HepG2 (cell line): ENCODE results near the gene NPIPB5. TPM values are rescaled to one million over a fixed set of nuclear protein-coding genes. Genes with fewer than 3 reads are reported as not detected.
"Not testable (repeated sequence)": the region's sequence is repeated elsewhere in the genome, so short reads cannot be mapped to it uniquely, and the experiment has no call there.

Experiments
- ATAC-seq: fragments of 200-7000 bp; cut with Tn5 transposase; 3 replicates; pipeline ENCODE4 v1.9.1; 2020; ENCODE audit warnings: mild to moderate bottlenecking, moderate library complexity
- BruUV-seq: library from RNA; stranded (reverse); fragments of 400-500 nt; replicated peaks from 2 replicates; lab custom pipeline; 2021; lab: Mats Ljungman, UMichigan
- CTCF ChIA-PET: fragments of 300-600 bp; formaldehyde crosslinking; extraction: SDS; loops from one replicate; lab custom pipeline; 2021; ENCODE audit warnings: low total read pairs, inconsistent platforms, low intra/inter-chr PET ratio; lab: Yijun Ruan, JAX
- POLR2A ChIA-PET: fragments of 350-600 bp; sonication (Branson Sonifier 250); formaldehyde crosslinking; loops from one replicate; lab custom pipeline; 2020; ENCODE audit warnings: antibody characterized with exemption, inconsistent platforms; lab: Yijun Ruan, JAX
- DNase-seq: peaks from one replicate; pipeline ENCODE4 v3.0.0-alpha.2; 2015; ENCODE audit warnings: low spot score
- FAIRE-seq: peaks from 3 replicates; lab custom pipeline; 2011; peaks lifted over from hg19 to GRCh38; lab: Jason Lieb, UNC
- H2AFZ ChIP-seq: one replicate; pipeline ENCODE4 v1.6.1; 2011; ENCODE audit warnings: low read length, inconsistent platforms
- H3K27ac ChIP-seq: fragments of 300-600 bp; 3 replicates; pipeline ENCODE4 v1.8.0; 2011; ENCODE audit warnings: mixed run types, mild to moderate bottlenecking, mixed read lengths, low read length, inconsistent platforms; ENCODE audit not compliant: insufficient read depth; ENCODE audit errors: extremely low read length
- H3K27me3 ChIP-seq, 2 experiments: fragments of 200-600 bp in 1 of 2; 2 replicates in 1 of 2; 3 replicates in 1 of 2; pipeline versions ENCODE4 v1.6.0 to v1.8.0; 2011; ENCODE audit warnings: low read length in 2 of 2, mild to moderate bottlenecking in 2 of 2, moderate library complexity in 2 of 2, inconsistent platforms in 1 of 2; ENCODE audit not compliant: insufficient read depth in 2 of 2, control insufficient read depth in 1 of 2
- H3K36me3 ChIP-seq, 2 experiments: fragments of 200-600 bp in 1 of 2; replicated peaks in 1 of 2; 2 replicates in 1 of 2; 3 replicates in 1 of 2; pipeline versions ENCODE4 v1.5.1 to v1.8.0; 2011; ENCODE audit warnings: low read length in 2 of 2, inconsistent platforms in 1 of 2; ENCODE audit not compliant: insufficient read depth in 2 of 2, control insufficient read depth in 1 of 2
- H3K4me1 ChIP-seq: 2 replicates; pipeline ENCODE4 v1.5.1; 2012; ENCODE audit warnings: low read length, inconsistent platforms; ENCODE audit not compliant: insufficient read depth
- H3K4me2 ChIP-seq: 2 replicates; pipeline ENCODE4 v1.6.0; 2011; ENCODE audit warnings: low read depth, low read length, inconsistent platforms
- H3K4me3 ChIP-seq, 3 experiments: fragments of 200-600 bp in 1 of 3; sonication (generic), shearing (Covaris generic) in 1 of 3; replicated peaks in 1 of 3; 2 replicates each; pipeline ENCODE4 v1.5.1; 2011 to 2016; ENCODE audit warnings: low read length in 3 of 3, inconsistent platforms in 2 of 3, low read depth in 2 of 3, mild to moderate bottlenecking in 2 of 3, control low read depth in 1 of 3, mixed read lengths in 1 of 3; ENCODE audit not compliant: insufficient read depth in 1 of 3
- H3K79me2 ChIP-seq: one replicate; pipeline ENCODE4 v1.6.1; 2011; ENCODE audit warnings: low read length, inconsistent platforms; ENCODE audit not compliant: insufficient read depth
- H3K9ac ChIP-seq: 2 replicates; pipeline ENCODE4 v1.6.0; 2011; ENCODE audit warnings: mild to moderate bottlenecking, low read depth, low read length, inconsistent platforms; ENCODE audit not compliant: insufficient read depth
- H3K9me3 ChIP-seq: 2 replicates; pipeline ENCODE4 v1.5.1; 2012; ENCODE audit warnings: mild to moderate bottlenecking, low read length
- H4K20me1 ChIP-seq: 2 replicates; pipeline ENCODE4 v1.6.0; 2011; ENCODE audit warnings: inconsistent platforms, mild to moderate bottlenecking, low read length, moderate library complexity; ENCODE audit not compliant: insufficient read depth
- NFRKB ChIP-seq: fragments of 450-650 bp; IDR thresholded peaks from 2 replicates; pipeline ENCODE4 v1.6.1; 2017
- NR2F6 ChIP-seq, 2 experiments: IDR thresholded peaks; 2 replicates each; pipeline ENCODE4 v1.6.1; 2016; ENCODE audit warnings: antibody characterized with exemption in 1 of 2, mild to moderate bottlenecking in 1 of 2
- POLR2G ChIP-seq: fragments of 200-400 bp; formaldehyde crosslinking; IDR thresholded peaks from 2 replicates; pipeline ENCODE4 v1.6.1; 2018; ENCODE audit warnings: mild to moderate bottlenecking, low read depth, low read length, moderate library complexity
- WGBS: methylation state at CpG from one replicate; pipeline ENCODE4 v1.1.6; 2017; ENCODE audit warnings: low lambda C conversion rate; 5-methylcytosine and 5-hydroxymethylcytosine counted together
- in situ Hi-C: cut with HindIII; loops from 2 replicates; pipeline ENCODE4 v1.10.0; 2017; ENCODE audit warnings: low pct_unique_long_range_greater_than_20kb; ENCODE audit not compliant: extremely low pct_ligation_motif_present
- intact Hi-C: fragments of 100-400 bp; cut with micrococcal nuclease; formaldehyde crosslinking; loops from one replicate; pipeline ENCODE4 v1.10.0; 2022; ENCODE audit not compliant: unreplicated experiment
- polyA plus RNA-seq, 8 experiments: library from polyadenylated mRNA; depleted of rRNA in 3 of 8; stranded (reverse) in 7 of 8; unstranded in 1 of 8; fragments of >200 nt; fragmentation: Illumina TruSeq in 4 of 8; extraction: Trizol in 4 of 8; gene quantifications; 2 replicates each; pipeline versions ENCODE4 v1.2.1 to v1.2.3, GENCODE V29; 2011 to 2016; ENCODE audit warnings: low read depth in 4 of 8, missing spikeins in 1 of 8, mixed read lengths in 1 of 8; ENCODE audit not compliant: insufficient read depth in 1 of 8
- total RNA-seq, 5 experiments: library from RNA; depleted of rRNA; stranded (reverse); fragments of >200 nt; fragmentation: Illumina TruSeq; extraction: Trizol; gene quantifications; 2 replicates each; pipeline ENCODE4 v1.2.3, GENCODE V29; 2016; ENCODE audit warnings: low read depth in 1 of 5

NPIPB5 gene
- total and polyA plus RNA-seq, 2 of the 13 experiments (the other 11 are each of a cell fraction or from before 2014, with no cell fraction given) = 59.1 to 67.7 TPM

- CTCF ChIA-PET, DNase-seq, H3K4me3 ChIP-seq, H3K4me2 ChIP-seq, H2AFZ ChIP-seq, FAIRE-seq, intact Hi-C loops, H4K20me1 ChIP-seq, H3K9me3 ChIP-seq, ATAC-seq, H3K4me1 ChIP-seq, H3K79me2 ChIP-seq, POLR2A ChIA-PET, BruUV-seq, H3K27me3 ChIP-seq, H3K9ac ChIP-seq, H3K27ac ChIP-seq, H3K36me3 ChIP-seq, in situ Hi-C loops: not testable (repeated sequence)
- 90% methylated on average over 4 of the region's 4 CpGs for WGBS
- TF ChIP-seq NFRKB (0 out of 2 replicates have a peak, but pooled peaks have one; percentile 14), POLR2G (0 out of 2 replicates have a peak, but pooled peaks have one; percentile 20)
Observed at GRCh38 chr16:22537996-22538395, 27.3 kb downstream of the NPIPB5 start.

DNA sequence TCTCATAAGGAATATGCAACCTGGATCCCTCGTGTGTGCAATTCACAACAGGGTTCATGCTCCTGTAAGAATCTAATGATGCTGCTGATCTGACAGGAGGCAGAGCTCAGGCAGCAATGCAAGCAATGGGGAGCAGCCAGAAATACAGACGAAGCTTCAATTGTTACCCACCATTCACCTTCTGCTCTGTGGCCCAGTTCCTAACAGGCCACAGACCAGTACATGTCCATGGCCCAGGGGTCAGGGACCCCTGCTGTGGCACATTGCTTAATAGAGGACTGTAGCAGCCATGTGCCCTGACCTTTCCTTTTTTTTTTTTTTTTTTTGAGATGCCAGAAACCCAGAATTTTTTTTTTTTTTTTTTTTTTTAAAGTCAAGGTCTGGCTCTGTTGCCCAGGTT, 34.1 kb downstream of the NPIPB5 start:
- in situ Hi-C loops, POLR2A ChIA-PET, ATAC-seq, BruUV-seq, H4K20me1 ChIP-seq, FAIRE-seq, H3K27ac ChIP-seq, H2AFZ ChIP-seq, intact Hi-C loops, H3K27me3 ChIP-seq, H3K4me2 ChIP-seq, CTCF ChIA-PET, H3K79me2 ChIP-seq, DNase-seq, H3K9ac ChIP-seq, H3K36me3 ChIP-seq, H3K4me3 ChIP-seq, H3K9me3 ChIP-seq: not testable (repeated sequence)
- WGBS = 32% methylated on average over 2 of the region's 2 CpGs
- TF ChIP-seq NR2F6 (IDR thresholded peaks at IDR 0.05) = peak; percentile 62
- peak; percentile 36; the same call in 1 of the 2 replicates for TF ChIP-seq NR2F6 (CRISPR knock-in tag; IDR thresholded peaks at IDR 0.05)
- peaks cover 27% of the 10 kb centered on the region for H3K4me1 ChIP-seq
